HCT116 (cell line): ENCODE measurements around the gene FOXP1. TPM values are rescaled to one million over a fixed set of nuclear protein-coding genes. Genes with fewer than 3 reads are reported as not detected.

Experiments
- ATAC-seq: fragments of 200-7000 bp; cut with Tn5 transposase; 2 replicates; pipeline ENCODE4 v1.9.1; 2020; ENCODE audit warnings: mild to moderate bottlenecking, moderate library complexity
- BruUV-seq: library from RNA; stranded (reverse); fragments of 400-500 nt; replicated peaks from 2 replicates; lab custom pipeline; 2021; lab: Mats Ljungman, UMichigan
- CTCF ChIA-PET: fragments of 300-600 bp; sonication (Branson Sonifier 250); formaldehyde crosslinking; loops from one replicate; lab custom pipeline; 2021; ENCODE audit warnings: antibody characterized with exemption; lab: Charles Lee
- POLR2A ChIA-PET: fragments of 300-600, 350-600 bp; sonication (Branson Sonifier 250); formaldehyde crosslinking; loops from one replicate; lab custom pipeline; 2021; ENCODE audit warnings: antibody characterized with exemption; lab: Charles Lee
- RAD21 ChIA-PET, 2 experiments: fragments of 300-600 bp; sonication (Branson Sonifier 250); formaldehyde crosslinking; loops; one replicate each; lab custom pipeline; 2023; ENCODE audit warnings: low total read pairs in 2 of 2; ENCODE audit not compliant: uncharacterized antibody in 2 of 2, unreplicated experiment in 2 of 2, low non-redundant PET in 1 of 2; lab: Charles Lee
- DNase-seq: peaks from one replicate; pipeline ENCODE4 v3.0.0-alpha.2; 2010; ENCODE audit warnings: low read depth, low spot score
- H2AFZ ChIP-seq: fragments of 200-600 bp; shearing (Covaris generic), sonication (generic); 2 replicates; pipeline ENCODE4 v1.6.1; 2017; ENCODE audit warnings: low read depth, mixed run types, mixed read lengths, antibody characterized with exemption, low read length; ENCODE audit not compliant: poor library complexity, severe bottlenecking
- H3K27ac ChIP-seq: 2 replicates; pipeline ENCODE4 v1.5.1; 2012; ENCODE audit warnings: low read depth, low read length
- H3K27me3 ChIP-seq: fragments of 200-600 bp; sonication (generic); 2 replicates; pipeline ENCODE4 v1.6.1; 2016; ENCODE audit warnings: mixed run types, low read length, mixed read lengths; ENCODE audit not compliant: insufficient read depth
- H3K36me3 ChIP-seq, 2 experiments: fragments of 200-500 bp in 1 of 2; fragments of 200-600 bp in 1 of 2; sonication (Bioruptor generic) in 1 of 2; sonication (generic) in 1 of 2; 2 replicates each; pipeline versions ENCODE4 v1.5.1 to v1.6.1; 2014 to 2016; ENCODE audit warnings: low read length in 2 of 2, inconsistent platforms in 1 of 2, mixed read lengths in 1 of 2, mixed run types in 1 of 2; ENCODE audit not compliant: insufficient read depth in 2 of 2, control insufficient read depth in 1 of 2
- H3K4me1 ChIP-seq, 2 experiments: fragments of 200-600 bp in 1 of 2; sonication (generic) in 1 of 2; 2 replicates each; pipeline versions ENCODE4 v1.5.1 to v1.6.1; 2012 to 2017; ENCODE audit warnings: low read length in 2 of 2, inconsistent platforms in 1 of 2, mild to moderate bottlenecking in 1 of 2, mixed read lengths in 1 of 2, mixed run types in 1 of 2, moderate library complexity in 1 of 2; ENCODE audit not compliant: insufficient read depth in 2 of 2, control insufficient read depth in 1 of 2
- H3K4me2 ChIP-seq: fragments of 200-600 bp; sonication (generic); 2 replicates; pipeline ENCODE4 v1.6.1; 2017; ENCODE audit warnings: mixed run types, low read length, mixed read lengths
- H3K4me3 ChIP-seq, 2 experiments: fragments of 200-600 bp in 1 of 2; sonication (generic) in 1 of 2; replicated peaks in 1 of 2; 2 replicates each; pipeline ENCODE4 v1.5.1; 2011 to 2016; ENCODE audit warnings: low read length in 2 of 2, control low read depth in 1 of 2, low read depth in 1 of 2, mild to moderate bottlenecking in 1 of 2, mixed read lengths in 1 of 2, mixed run types in 1 of 2
- H3K79me2 ChIP-seq: fragments of 200-600 bp; sonication (generic); 2 replicates; pipeline ENCODE4 v1.6.1; 2017; ENCODE audit warnings: mild to moderate bottlenecking, mixed run types, low read length, moderate library complexity, mixed read lengths; ENCODE audit not compliant: insufficient read depth
- H3K9ac ChIP-seq: fragments of 200-600 bp; sonication (generic); 2 replicates; pipeline ENCODE4 v1.6.1; 2016; ENCODE audit warnings: low read length, mixed read lengths
- H3K9me2 ChIP-seq: fragments of 200-600 bp; sonication (generic), shearing (Covaris generic); 2 replicates; pipeline ENCODE4 v1.6.1; 2017; ENCODE audit warnings: mixed run types, mild to moderate bottlenecking, moderate library complexity; ENCODE audit not compliant: insufficient read depth
- H3K9me3 ChIP-seq, 2 experiments: fragments of 200-500 bp in 1 of 2; fragments of 200-600 bp in 1 of 2; sonication (Bioruptor generic) in 1 of 2; sonication (generic) in 1 of 2; 2 replicates each; pipeline ENCODE4 v1.6.1; 2014 to 2017; ENCODE audit warnings: low read length in 2 of 2, mixed read lengths in 2 of 2, inconsistent platforms in 1 of 2, low read depth in 1 of 2, mild to moderate bottlenecking in 1 of 2, mixed run types in 1 of 2, moderate library complexity in 1 of 2; ENCODE audit not compliant: control insufficient read depth in 1 of 2, insufficient read depth in 1 of 2
- H4K20me1 ChIP-seq: fragments of 200-600 bp; sonication (generic), shearing (Covaris generic); 2 replicates; pipeline ENCODE4 v1.6.1; 2017; ENCODE audit warnings: mixed run types, mild to moderate bottlenecking, moderate library complexity; ENCODE audit not compliant: insufficient read depth
- ATF3 ChIP-seq: IDR thresholded peaks from 2 replicates; pipeline ENCODE4 v1.6.1; 2012
- CBX3 ChIP-seq: IDR thresholded peaks from 2 replicates; pipeline ENCODE4 v1.6.1; 2012; ENCODE audit warnings: low read depth
- CEBPB ChIP-seq: IDR thresholded peaks from 2 replicates; pipeline ENCODE4 v1.6.1; 2012; ENCODE audit warnings: low read depth
- CTCF ChIP-seq, 3 experiments: fragments of 200-600 bp in 1 of 3; sonication (generic) in 1 of 3; IDR thresholded peaks in 2 of 3; conservative IDR thresholded peaks in 1 of 3; 2 replicates each; pipeline ENCODE4 v1.5.1; 2012 to 2017; ENCODE audit warnings: low read depth in 2 of 3, low read length in 2 of 3, antibody characterized with exemption in 1 of 3, borderline replicate concordance in 1 of 3, control low read depth in 1 of 3, mild to moderate bottlenecking in 1 of 3, mixed read lengths in 1 of 3, mixed run types in 1 of 3, moderate library complexity in 1 of 3; ENCODE audit not compliant: insufficient read depth in 1 of 3
- EGR1 ChIP-seq: IDR thresholded peaks from 2 replicates; pipeline ENCODE4 v1.6.1; 2012; ENCODE audit warnings: low read depth
- ELF1 ChIP-seq: IDR thresholded peaks from 2 replicates; pipeline ENCODE4 v1.6.1; 2012; ENCODE audit warnings: low read depth, borderline replicate concordance
- EZH2phosphoT487 ChIP-seq: fragments of 200-600 bp; IDR thresholded peaks from 2 replicates; pipeline ENCODE4 v1.6.1; 2018; ENCODE audit warnings: antibody characterized with exemption, borderline replicate concordance
- FOSL1 ChIP-seq: IDR thresholded peaks from 2 replicates; pipeline ENCODE4 v1.6.1; 2012; ENCODE audit warnings: low read depth
- JUND ChIP-seq: IDR thresholded peaks from 2 replicates; pipeline ENCODE4 v1.6.1; 2012
- POLR2A ChIP-seq: IDR thresholded peaks from 2 replicates; pipeline ENCODE4 v1.7.0; 2011; ENCODE audit warnings: borderline replicate concordance; ENCODE audit not compliant: insufficient read depth, insufficient read length; ENCODE audit errors: extremely low read depth
- POLR2AphosphoS5 ChIP-seq: IDR thresholded peaks from 2 replicates; pipeline ENCODE4 v1.6.1; 2011; ENCODE audit warnings: mild to moderate bottlenecking, low read depth, low read length, moderate library complexity
- REST ChIP-seq: IDR thresholded peaks from 2 replicates; pipeline ENCODE4 v1.6.1; 2012; ENCODE audit warnings: low read depth
- SIN3A ChIP-seq: IDR thresholded peaks from 2 replicates; pipeline ENCODE4 v1.6.1; 2012; ENCODE audit warnings: low read depth
- SP1 ChIP-seq: IDR thresholded peaks from 2 replicates; pipeline ENCODE4 v1.6.1; 2012; ENCODE audit warnings: low read depth
- SRF ChIP-seq: IDR thresholded peaks from 2 replicates; pipeline ENCODE4 v1.6.1; 2012; ENCODE audit warnings: low read depth
- TCF7L2 ChIP-seq: IDR thresholded peaks from 2 replicates; pipeline ENCODE4 v1.7.0; 2011; ENCODE audit warnings: borderline replicate concordance, inconsistent platforms; ENCODE audit not compliant: insufficient read depth, insufficient read length; ENCODE audit errors: extremely low read depth
- YY1 ChIP-seq: IDR thresholded peaks from 2 replicates; pipeline ENCODE4 v1.6.1; 2011; ENCODE audit warnings: low read length, low read depth, moderate library complexity, mild to moderate bottlenecking; ENCODE audit not compliant: insufficient replicate concordance; ENCODE audit errors: extremely low read depth
- ZBTB33 ChIP-seq: IDR thresholded peaks from 2 replicates; pipeline ENCODE4 v1.6.1; 2011; ENCODE audit warnings: mild to moderate bottlenecking, low read length, moderate library complexity; ENCODE audit not compliant: insufficient replicate concordance; ENCODE audit errors: extremely low read depth
- ZFX ChIP-seq: fragments of 450-650 bp; IDR thresholded peaks from 2 replicates; pipeline ENCODE4 v1.6.1; 2017
- ZNF274 ChIP-seq: fragments of 200-500 bp; sonication (Bioruptor generic); IDR thresholded peaks from 2 replicates; pipeline ENCODE4 v1.6.1; 2014; ENCODE audit warnings: mild to moderate bottlenecking, low read depth, low read length, inconsistent platforms
- intact Hi-C: fragments of 100-400 bp; cut with micrococcal nuclease; formaldehyde crosslinking; loops from 2 replicates; pipeline ENCODE4 v1.10.0; 2022
- total RNA-seq: library from RNA; stranded (reverse); gene quantifications from one replicate; pipeline ENCODE4 v1.2.1, GENCODE V29; 2021; ENCODE audit not compliant: unreplicated experiment

The FOXP1 gene
- total RNA-seq, 1 experiment from 2014 or later = 11.4 TPM

- ATAC-seq = no peak
- H3K9me2 ChIP-seq = no peaks in the 10 kb centered on the region
- no peak overlapping the region for H2AFZ ChIP-seq
- RAD21 ChIA-PET = no interaction called here
- H3K9me3 ChIP-seq = no peaks in the 10 kb centered on the region
- BruUV-seq = no TSS peak
- no peaks in the 10 kb centered on the region for H4K20me1 ChIP-seq
- no peak for TF ChIP-seq CBX3
- no peak for TF ChIP-seq POLR2AphosphoS5
- TF ChIP-seq ELF1 = no peak
- no peak for TF ChIP-seq ZBTB33
- TF ChIP-seq SRF = no peak
- no peak for TF ChIP-seq YY1
- TF ChIP-seq REST = no peak
- TF ChIP-seq FOSL1 = no peak
- TF ChIP-seq POLR2A = no peak
- no peak for TF ChIP-seq ZFX
- no peak for TF ChIP-seq ZNF274
- no peak for TF ChIP-seq JUND
- TF ChIP-seq SIN3A = no peak
- no peak for TF ChIP-seq ATF3
- no peak for TF ChIP-seq SP1
- no peak for TF ChIP-seq EZH2phosphoT487
- no peak for TF ChIP-seq TCF7L2
- no peak for TF ChIP-seq CTCF (IDR thresholded peaks at IDR 0.05 in 2 of 3, conservative IDR thresholded peaks at IDR 0.05 in 1 of 3; ENCODE audit: borderline replicate concordance in 1 of 3, insufficient read depth in 1 of 3, low read depth in 2 of 3, low read length in 2 of 3)
- no peak for TF ChIP-seq CEBPB
- TF ChIP-seq EGR1 = no peak
- CTCF ChIA-PET = no interaction called here
- no peak for DNase-seq
- no peaks in the 10 kb centered on the region for H3K27me3 ChIP-seq
- H3K9ac ChIP-seq = no peak overlapping the region
- intact Hi-C loops = no loop called here
- H3K4me1 ChIP-seq = peaks cover 0 to 8% of the 10 kb centered on the region in 2 experiments; a peak in 1 of 4 replicates
- H3K27ac ChIP-seq = no peak overlapping the region
- no peaks in the 10 kb centered on the region for H3K36me3 ChIP-seq
- no peaks in the 10 kb centered on the region for H3K79me2 ChIP-seq
- H3K4me2 ChIP-seq = no peak overlapping the region
- no peak overlapping the region for H3K4me3 ChIP-seq
- POLR2A ChIA-PET = no interaction called here
Observed at GRCh38 chr3:71498543-71498942, 85.0 kb downstream of the FOXP1 start.
